Kidney (tissue), 14 donors: Measurements from ENCODE around the gene KCNH4. TPM values are rescaled to one million over a fixed set of nuclear protein-coding genes. Genes with fewer than 3 reads are reported as not detected.
A peak's percentile ranks its signal among the peaks of the same experiment; 100 is the strongest.

Experiments
- DNase-seq, 5 donors: peaks; one replicate each; pipeline ENCODE4 v3.0.0-alpha.2; 2013 to 2020
- FAIRE-seq: peaks from 2 replicates; lab custom pipeline; 2012; peaks lifted over from hg19 to GRCh38; lab: Jason Lieb, UNC
- H3K27ac ChIP-seq, 2 donors: one replicate each; pipeline ENCODE4 v1.7.0; 2013; ENCODE audit warnings: low read depth in 2 of 2, low read length in 2 of 2, inconsistent platforms in 1 of 2
- H3K27me3 ChIP-seq: one replicate; pipeline ENCODE4 v1.7.1; 2013; ENCODE audit warnings: low read length, inconsistent platforms; ENCODE audit not compliant: control insufficient read depth, insufficient read depth
- H3K36me3 ChIP-seq, 3 donors: one replicate each; pipeline versions ENCODE4 v1.7.0 to v1.7.1; 2013; ENCODE audit warnings: low read length in 3 of 3, control low read depth in 1 of 3, inconsistent platforms in 1 of 3; ENCODE audit not compliant: insufficient read depth in 3 of 3, control insufficient read depth in 2 of 3
- H3K4me1 ChIP-seq, 3 donors: one replicate each; pipeline versions ENCODE4 v1.7.0 to v1.7.1; 2013; ENCODE audit warnings: low read length in 3 of 3, inconsistent platforms in 1 of 3, low read depth in 1 of 3; ENCODE audit not compliant: control insufficient read depth in 2 of 3, insufficient read depth in 2 of 3
- H3K4me3 ChIP-seq, 3 donors: one replicate each; pipeline versions ENCODE4 v1.7.0 to v1.8.1; 2013; ENCODE audit warnings: low read length in 3 of 3, control low read depth in 1 of 3, inconsistent platforms in 1 of 3
- H3K9ac ChIP-seq, 3 donors: one replicate each; pipeline versions ENCODE4 v1.7.0 to v1.7.1; 2013; ENCODE audit warnings: low read length in 3 of 3, control low read depth in 1 of 3, inconsistent platforms in 1 of 3
- H3K9me3 ChIP-seq, 3 donors: one replicate each; pipeline versions ENCODE4 v1.7.0 to v1.7.1; 2013; ENCODE audit warnings: low read length in 3 of 3, control low read depth in 1 of 3, inconsistent platforms in 1 of 3; ENCODE audit not compliant: control insufficient read depth in 2 of 3, insufficient read depth in 1 of 3
- intact Hi-C: fragments of 100-400 bp; cut with DNase I; formaldehyde crosslinking; loops from one replicate; pipeline ENCODE4 v1.11.1; 2022
- polyA plus RNA-seq: library from polyadenylated mRNA; stranded (reverse); fragments of 350-450 nt; fragmentation: Illumina TruSeq; extraction: RNeasy Lipid Tissue Mini Kit (QIAGEN cat#74804); gene quantifications from one replicate; pipeline ENCODE4 v1.2.3, GENCODE V29; 2014; ENCODE audit warnings: low read depth, low replicate concordance; ENCODE audit not compliant: insufficient read depth
- total RNA-seq: library from RNA; stranded (reverse); fragmentation: NEBNext Ultra II Directional; extraction: Animal tissue kit (Norgen Biotek cat#: 25700); gene quantifications from one replicate; pipeline ENCODE4 v1.2.1, GENCODE V29; 2021
- TF ChIP-seq, protein P1 (sequence below): IDR thresholded peaks from 3 replicates; pipeline ENCODE4 v1.5.1; 2012; ENCODE audit warnings: mild to moderate bottlenecking, moderate library complexity, borderline replicate concordance; ENCODE audit not compliant: insufficient read depth; ENCODE audit errors: extremely low read depth
- donor health status: control.
- donor health status: control.
- donor health status: control.
- donor health status: control.
- donor health status: control.
- donor health status: DM: yes; HTN: yes; CAD: no.
- donor health status: Normal renal cell carcinoma (clear cell type).

The KCNH4 gene
- total and polyA plus RNA-seq, 2 donors from 2014 or later, result 0.35 TPM; not detected in 1

DNA sequence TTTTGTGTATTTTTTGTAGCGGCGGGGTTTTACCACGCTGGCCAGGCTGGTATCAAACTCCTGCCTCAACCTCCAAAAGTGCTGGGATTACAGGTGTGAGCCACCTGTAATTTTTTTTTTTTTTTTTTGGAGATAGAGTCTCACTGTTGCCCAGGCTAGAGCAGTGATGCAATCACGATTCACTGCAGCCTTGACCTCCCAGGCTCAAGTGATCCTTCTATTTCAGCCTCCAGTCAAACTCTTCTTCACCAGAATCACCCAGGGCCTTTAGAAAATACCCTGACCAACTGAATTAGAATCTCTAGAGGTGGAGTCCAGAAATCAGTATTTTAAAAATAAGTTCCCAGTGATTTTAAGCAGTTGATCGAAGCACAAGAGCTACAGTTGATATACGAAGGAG is 45.8 kb downstream of the KCNH4 start:
- H3K27me3 ChIP-seq, result no peaks in the 10 kb centered on the region
- FAIRE-seq (no peak), DNase-seq (no peak)
- TF ChIP-seq, protein P1, sequence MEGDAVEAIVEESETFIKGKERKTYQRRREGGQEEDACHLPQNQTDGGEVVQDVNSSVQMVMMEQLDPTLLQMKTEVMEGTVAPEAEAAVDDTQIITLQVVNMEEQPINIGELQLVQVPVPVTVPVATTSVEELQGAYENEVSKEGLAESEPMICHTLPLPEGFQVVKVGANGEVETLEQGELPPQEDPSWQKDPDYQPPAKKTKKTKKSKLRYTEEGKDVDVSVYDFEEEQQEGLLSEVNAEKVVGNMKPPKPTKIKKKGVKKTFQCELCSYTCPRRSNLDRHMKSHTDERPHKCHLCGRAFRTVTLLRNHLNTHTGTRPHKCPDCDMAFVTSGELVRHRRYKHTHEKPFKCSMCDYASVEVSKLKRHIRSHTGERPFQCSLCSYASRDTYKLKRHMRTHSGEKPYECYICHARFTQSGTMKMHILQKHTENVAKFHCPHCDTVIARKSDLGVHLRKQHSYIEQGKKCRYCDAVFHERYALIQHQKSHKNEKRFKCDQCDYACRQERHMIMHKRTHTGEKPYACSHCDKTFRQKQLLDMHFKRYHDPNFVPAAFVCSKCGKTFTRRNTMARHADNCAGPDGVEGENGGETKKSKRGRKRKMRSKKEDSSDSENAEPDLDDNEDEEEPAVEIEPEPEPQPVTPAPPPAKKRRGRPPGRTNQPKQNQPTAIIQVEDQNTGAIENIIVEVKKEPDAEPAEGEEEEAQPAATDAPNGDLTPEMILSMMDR, result no peak
- H3K9ac ChIP-seq, result peak overlapping the region in 1 of 3 donors; percentile 49
- H3K27ac ChIP-seq, result peak overlapping the region; percentile 87 to 92
- peak overlapping the region; percentile 1 to 4 (median 2) for H3K4me3 ChIP-seq
- no peaks in the 10 kb centered on the region for H3K9me3 ChIP-seq
- H3K36me3 ChIP-seq, result peaks cover 0 to 2% (median 0%) of the 10 kb centered on the region in 3 donors
- H3K4me1 ChIP-seq, result peaks cover 11 to 81% (median 76%) of the 10 kb centered on the region in 3 donors
- intact Hi-C loops, result no loop called here

DNA sequence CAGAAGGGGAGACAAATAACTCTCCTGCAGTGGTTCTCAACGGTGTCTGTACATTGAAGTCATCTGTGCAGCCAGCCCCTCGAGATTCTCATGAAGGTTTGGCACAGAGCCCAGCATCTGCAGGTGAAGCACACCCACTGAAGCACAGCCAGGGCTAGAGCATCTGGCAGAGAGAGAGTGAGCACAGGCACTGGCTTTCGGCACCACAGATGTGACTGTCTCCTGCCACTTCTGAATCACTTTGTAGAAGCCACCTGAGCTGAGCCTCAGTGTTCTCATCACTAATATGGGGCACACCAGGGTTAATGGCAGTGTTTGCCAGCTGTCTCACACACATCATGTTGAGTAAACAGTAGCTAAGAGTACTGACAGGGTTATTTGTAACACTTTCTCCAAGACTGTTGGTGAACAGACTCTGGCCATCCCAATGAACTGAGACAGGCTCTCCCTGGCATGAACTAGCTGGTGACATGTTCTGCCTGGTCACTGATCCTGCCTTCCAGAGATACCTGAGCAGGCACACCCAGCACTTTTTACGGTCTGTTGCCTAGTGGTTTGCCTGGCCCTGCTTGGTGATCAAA is 47.4 kb downstream of the KCNH4 start:
- FAIRE-seq (no peak), DNase-seq (peak in 1 of 5 donors; percentile 60)
- peak overlapping the region; percentile 76 to 91 for H3K27ac ChIP-seq
- H3K4me3 ChIP-seq, result no peak overlapping the region
- peaks cover 11 to 82% (median 79%) of the 10 kb centered on the region in 3 donors for H3K4me1 ChIP-seq
- H3K36me3 ChIP-seq, result peaks cover 1 to 18% (median 14%) of the 10 kb centered on the region in 3 donors
- H3K27me3 ChIP-seq, result no peaks in the 10 kb centered on the region
- intact Hi-C loops, result no loop called here
- TF ChIP-seq, protein P1, result no peak
- peak overlapping the region in 2 of 3 donors; percentile 20 to 24 for H3K9ac ChIP-seq
- no peaks in the 10 kb centered on the region for H3K9me3 ChIP-seq

DNA sequence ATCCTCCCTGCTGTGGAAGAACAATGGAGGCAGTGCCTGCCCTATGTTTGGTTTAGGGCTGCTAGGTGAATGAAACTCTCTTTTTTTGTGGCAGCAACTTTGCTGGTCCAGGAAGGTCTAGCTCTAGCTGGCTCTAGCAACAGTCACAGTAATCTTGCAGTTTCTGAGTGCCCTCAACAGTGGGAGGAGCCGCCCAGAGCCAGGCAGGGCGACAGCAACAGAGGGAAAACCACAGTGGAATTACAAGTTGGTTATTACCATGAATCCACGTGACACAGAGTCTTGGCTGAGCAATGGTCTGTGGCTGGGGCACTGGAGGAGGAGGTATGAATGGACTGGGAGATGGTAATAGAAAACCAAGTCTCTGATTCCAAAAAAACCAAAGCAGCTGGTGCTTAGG is 48.0 kb downstream of the KCNH4 start:
- Histone ChIP-seq H3K27me3 (no peaks in the 10 kb centered on the region), H3K4me1 (peaks cover 11 to 75% (median 74%) of the 10 kb centered on the region in 3 donors), H3K36me3 (peaks cover 3 to 24% (median 20%) of the 10 kb centered on the region in 3 donors), H3K4me3 (no peak overlapping the region), H3K9me3 (no peaks in the 10 kb centered on the region), H3K27ac (peak overlapping the region; percentile 76 to 91), H3K9ac (peak overlapping the region in 1 of 3 donors; percentile 43)
- FAIRE-seq (no peak), DNase-seq (peak; percentile 65 to 91 (median 85))
- intact Hi-C loops, result no loop called here
- TF ChIP-seq, protein P1, result no peak
